IMR-90 (cell line): ENCODE data around the gene FRMD6. TPM values are rescaled to one million over a fixed set of nuclear protein-coding genes. Genes with fewer than 3 reads are reported as not detected.

ENCODE experiments used
- ATAC-seq: fragments of 200-7000 bp; cut with Tn5 transposase; 2 replicates; pipeline ENCODE4 v1.9.1; 2020; ENCODE audit warnings: low read depth, mild to moderate bottlenecking, moderate library complexity
- BruUV-seq: library from RNA; stranded (reverse); fragments of 400-500 nt; replicated peaks from 2 replicates; lab custom pipeline; 2021; lab: Mats Ljungman, UMichigan
- CTCF ChIA-PET: fragments of 300-600 bp; formaldehyde crosslinking; extraction: SDS; loops from one replicate; lab custom pipeline; 2021; ENCODE audit warnings: antibody characterized with exemption; lab: Yijun Ruan, JAX
- POLR2A ChIA-PET: fragments of 300-600 bp; sonication (Branson Sonifier 250); formaldehyde crosslinking; loops from one replicate; lab custom pipeline; 2022; ENCODE audit warnings: antibody characterized with exemption; ENCODE audit not compliant: unreplicated experiment; lab: Charles Lee
- DNase-seq: peaks from one replicate; pipeline ENCODE4 v3.0.0; 2013
- H2AFZ ChIP-seq: replicated peaks from 2 replicates; pipeline ENCODE3; 2013; ENCODE audit warnings: low read length, mild to moderate bottlenecking; ENCODE audit not compliant: poor library complexity
- H2AK5ac ChIP-seq: 2 replicates; pipeline ENCODE4 v1.6.1; 2013; ENCODE audit warnings: low read depth, low read length, inconsistent platforms
- H2AK9ac ChIP-seq: replicated peaks from 2 replicates; pipeline ENCODE3; 2013; ENCODE audit warnings: mild to moderate bottlenecking, low read depth, low read length, moderate library complexity; ENCODE audit not compliant: poor library complexity
- H2BK120ac ChIP-seq: 2 replicates; pipeline ENCODE4 v1.6.1; 2013; ENCODE audit warnings: low read depth, low read length, inconsistent platforms
- H2BK15ac ChIP-seq: 3 replicates; pipeline ENCODE4 v1.6.1; 2013; ENCODE audit warnings: low read depth, low read length, inconsistent platforms
- H2BK20ac ChIP-seq: 2 replicates; pipeline ENCODE4 v1.6.1; 2013; ENCODE audit warnings: low read depth, mild to moderate bottlenecking, inconsistent platforms, low read length, moderate library complexity
- H2BK5ac ChIP-seq: 2 replicates; pipeline ENCODE4 v1.6.1; 2013; ENCODE audit warnings: mild to moderate bottlenecking, low read depth, low read length, inconsistent platforms; ENCODE audit not compliant: poor library complexity, severe bottlenecking
- H3K14ac ChIP-seq: replicated peaks from 2 replicates; pipeline ENCODE4 v1.6.1; 2013; ENCODE audit warnings: low read depth, low read length, inconsistent platforms
- H3K18ac ChIP-seq: 2 replicates; pipeline ENCODE4 v1.6.1; 2013; ENCODE audit warnings: low read depth, low read length, control low read depth
- H3K23ac ChIP-seq: 2 replicates; pipeline ENCODE4 v1.6.1; 2013; ENCODE audit warnings: low read depth, low read length, inconsistent platforms
- H3K27ac ChIP-seq: 2 replicates; pipeline ENCODE4 v1.5.1; 2013; ENCODE audit warnings: mild to moderate bottlenecking, control low read depth, low read length; ENCODE audit not compliant: insufficient read depth
- H3K27me3 ChIP-seq: 2 replicates; pipeline ENCODE4 v1.6.1; 2013; ENCODE audit warnings: low read length; ENCODE audit not compliant: control insufficient read depth, insufficient read depth
- H3K36me3 ChIP-seq: 2 replicates; pipeline ENCODE4 v1.6.1; 2013; ENCODE audit warnings: low read length, mixed read lengths; ENCODE audit not compliant: control insufficient read depth, insufficient read depth
- H3K4ac ChIP-seq: 2 replicates; pipeline ENCODE4 v1.6.1; 2013; ENCODE audit warnings: low read depth, low read length, inconsistent platforms
- H3K4me1 ChIP-seq: 2 replicates; pipeline ENCODE4 v1.6.1; 2013; ENCODE audit warnings: low read length, mixed read lengths; ENCODE audit not compliant: control insufficient read depth, insufficient read depth
- H3K4me2 ChIP-seq: 2 replicates; pipeline ENCODE4 v1.6.1; 2013; ENCODE audit warnings: low read depth, mild to moderate bottlenecking, control low read depth, low read length, moderate library complexity
- H3K4me3 ChIP-seq: 2 replicates; pipeline ENCODE4 v1.5.1; 2013; ENCODE audit warnings: low read depth, mild to moderate bottlenecking, control low read depth, low read length, moderate library complexity; ENCODE audit not compliant: insufficient read depth
- H3K56ac ChIP-seq: 2 replicates; pipeline ENCODE4 v1.6.1; 2013; ENCODE audit warnings: low read length, inconsistent platforms; ENCODE audit not compliant: insufficient read depth; ENCODE audit errors: extremely low read depth
- H3K79me1 ChIP-seq, 2 experiments: 2 replicates each; pipeline ENCODE4 v1.6.1; 2013; ENCODE audit warnings: low read length in 2 of 2, inconsistent platforms in 1 of 2, low read depth in 1 of 2
- H3K9ac ChIP-seq: 2 replicates; pipeline ENCODE4 v1.6.1; 2013; ENCODE audit warnings: low read depth, low read length, control low read depth
- H3K9me1 ChIP-seq: 2 replicates; pipeline ENCODE4 v1.6.1; 2013; ENCODE audit warnings: low read length, inconsistent platforms; ENCODE audit not compliant: insufficient read depth
- H3K9me3 ChIP-seq: 2 replicates; pipeline ENCODE4 v1.6.1; 2013; ENCODE audit warnings: low read length; ENCODE audit not compliant: control insufficient read depth, insufficient read depth
- H4K20me1 ChIP-seq: 2 replicates; pipeline ENCODE4 v1.6.1; 2013; ENCODE audit warnings: low read length, inconsistent platforms; ENCODE audit not compliant: insufficient read depth
- H4K5ac ChIP-seq: 2 replicates; pipeline ENCODE4 v1.6.1; 2013; ENCODE audit warnings: mild to moderate bottlenecking, low read depth, low read length, control low read depth
- H4K8ac ChIP-seq, 2 experiments: 2 replicates each; pipeline ENCODE4 v1.6.1; 2013; ENCODE audit warnings: low read depth in 2 of 2, low read length in 2 of 2, control low read depth in 1 of 2, inconsistent platforms in 1 of 2
- H4K91ac ChIP-seq: 2 replicates; pipeline ENCODE4 v1.6.1; 2013; ENCODE audit warnings: low read depth, low read length, inconsistent platforms; ENCODE audit not compliant: insufficient read depth
- CEBPB ChIP-seq: IDR thresholded peaks from 2 replicates; pipeline ENCODE4 v1.6.1; 2012; ENCODE audit warnings: low read depth, low read length, improper control_type of control experiment
- CHD1 ChIP-seq: IDR thresholded peaks from 2 replicates; pipeline ENCODE4 v1.6.1; 2012; ENCODE audit warnings: low read depth, low read length, improper control_type of control experiment
- FOS ChIP-seq: fragments of 150-350 bp; IDR thresholded peaks from 2 replicates; pipeline ENCODE4 v1.6.1; 2016; ENCODE audit warnings: low read depth, low read length
- MAFK ChIP-seq: IDR thresholded peaks from 2 replicates; pipeline ENCODE4 v1.6.1; 2012; ENCODE audit warnings: low read depth, low read length, improper control_type of control experiment
- SMC3 ChIP-seq: fragments of 150-350 bp; IDR thresholded peaks from 2 replicates; pipeline ENCODE4 v1.6.1; 2016; ENCODE audit warnings: low read depth, mild to moderate bottlenecking, antibody characterized with exemption, low read length, moderate library complexity
- dilution Hi-C: fragments of 300-500 bp; cut with HindIII; formaldehyde crosslinking; loops from one replicate; pipeline ENCODE4 v1.14.3; 2018; ENCODE audit warnings: low sequenced_read_pairs; ENCODE audit not compliant: unreplicated experiment
- in situ Hi-C: fragments of 300-500 bp; cut with MboI; formaldehyde crosslinking; loops from 3 replicates; pipeline ENCODE4 v1.14.3; 2019; ENCODE audit warnings: low sequenced_read_pairs, inconsistent platforms, mixed read lengths
- intact Hi-C: fragments of 100-400 bp; cut with micrococcal nuclease; formaldehyde crosslinking; loops from 2 replicates; pipeline ENCODE4 v1.10.0; 2022
- polyA plus RNA-seq, 3 experiments: library from polyadenylated mRNA; depleted of rRNA; stranded (reverse); fragments of >200 nt; gene quantifications; 2 replicates each; pipeline ENCODE4 v1.2.3, GENCODE V29; 2012; ENCODE audit warnings: low replicate concordance in 1 of 3
- total RNA-seq: library from RNA; depleted of rRNA; stranded (reverse); fragments of >200 nt; gene quantifications from 2 replicates; pipeline ENCODE4 v1.2.3, GENCODE V29; 2012
- TF ChIP-seq, protein P1 (sequence below): fragments of 150-350 bp; IDR thresholded peaks from 2 replicates; pipeline ENCODE4 v1.6.1; 2016; ENCODE audit warnings: low read depth, mild to moderate bottlenecking, low read length, moderate library complexity, borderline replicate concordance
- TF ChIP-seq, protein P2 (sequence below): fragments of 150-350 bp; IDR thresholded peaks from 2 replicates; pipeline ENCODE4 v1.6.1; 2017; ENCODE audit warnings: mild to moderate bottlenecking, antibody characterized with exemption, low read length, low read depth

The FRMD6 gene
- total and polyA plus RNA-seq, 2 of the 4 experiments (the other 2 are of a cell fraction), result 243 to 682 TPM

DNA sequence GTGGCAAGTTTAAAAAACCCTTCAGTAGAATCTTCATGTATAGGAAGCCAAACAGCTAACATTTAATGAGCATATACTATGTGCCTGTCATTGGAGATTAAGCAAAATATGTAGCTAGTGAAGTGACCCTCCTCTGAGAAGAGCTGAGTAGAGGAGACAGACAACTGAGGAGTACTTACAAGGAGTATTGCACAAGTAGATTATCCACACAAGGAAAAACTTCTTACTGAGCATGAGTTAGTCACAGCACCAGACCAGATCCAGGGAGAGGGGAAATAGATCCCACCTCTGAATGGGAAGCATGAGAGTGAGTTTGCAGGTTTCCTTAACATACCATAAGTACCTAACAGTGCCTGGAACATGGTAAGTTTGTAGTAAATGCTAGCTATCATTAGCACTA, 33.0 kb downstream of the FRMD6 start:
- ChIA-PET CTCF (no interaction called here), POLR2A (no interaction called here)
- intact Hi-C loops, result no loop called here
- Histone ChIP-seq H2BK120ac (no peak overlapping the region), H3K27ac (no peak overlapping the region), H3K9ac (no peak overlapping the region), H3K9me1 (peaks cover 24% of the 10 kb centered on the region), H3K36me3 (peaks cover 6% of the 10 kb centered on the region), H3K23ac (peak overlapping the region; percentile 30; the same call in 1 of the 2 replicates), H3K4me1 (peaks cover 16% of the 10 kb centered on the region), H3K18ac (no peak overlapping the region), H2BK5ac (peak overlapping the region; percentile 21), H3K4me2 (no peak overlapping the region), H3K27me3 (no peaks in the 10 kb centered on the region), H3K14ac (0 out of 2 replicates have a peak overlapping the region, but pooled peaks have one; percentile 33), H2BK20ac (no peak overlapping the region), H3K56ac (no peak overlapping the region), H4K5ac (no peak overlapping the region), H2BK15ac (no peak overlapping the region), H4K8ac (no peak overlapping the region), H3K79me1 (peaks cover 7 to 50% of the 10 kb centered on the region in 2 experiments; a peak in 3 of 4 replicates), H4K20me1 (peaks cover 80% of the 10 kb centered on the region), H4K91ac (no peak overlapping the region), H2AK5ac (no peak overlapping the region), H3K9me3 (no peaks in the 10 kb centered on the region), H3K4ac (no peak overlapping the region), H3K4me3 (no peak overlapping the region), H2AFZ (no peak overlapping the region), H2AK9ac (no peak overlapping the region)
- DNase-seq (peak; percentile 44), ATAC-seq (peak; percentile 28; the same call in 1 of the 2 replicates)
- no TSS peak for BruUV-seq
- TF ChIP-seq SMC3 (no peak), FOS (no peak), CHD1 (no peak), CEBPB (peak; percentile 73), MAFK (no peak)
- TF ChIP-seq, protein P1, sequence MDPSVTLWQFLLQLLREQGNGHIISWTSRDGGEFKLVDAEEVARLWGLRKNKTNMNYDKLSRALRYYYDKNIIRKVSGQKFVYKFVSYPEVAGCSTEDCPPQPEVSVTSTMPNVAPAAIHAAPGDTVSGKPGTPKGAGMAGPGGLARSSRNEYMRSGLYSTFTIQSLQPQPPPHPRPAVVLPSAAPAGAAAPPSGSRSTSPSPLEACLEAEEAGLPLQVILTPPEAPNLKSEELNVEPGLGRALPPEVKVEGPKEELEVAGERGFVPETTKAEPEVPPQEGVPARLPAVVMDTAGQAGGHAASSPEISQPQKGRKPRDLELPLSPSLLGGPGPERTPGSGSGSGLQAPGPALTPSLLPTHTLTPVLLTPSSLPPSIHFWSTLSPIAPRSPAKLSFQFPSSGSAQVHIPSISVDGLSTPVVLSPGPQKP, result no peak
- TF ChIP-seq, protein P2, sequence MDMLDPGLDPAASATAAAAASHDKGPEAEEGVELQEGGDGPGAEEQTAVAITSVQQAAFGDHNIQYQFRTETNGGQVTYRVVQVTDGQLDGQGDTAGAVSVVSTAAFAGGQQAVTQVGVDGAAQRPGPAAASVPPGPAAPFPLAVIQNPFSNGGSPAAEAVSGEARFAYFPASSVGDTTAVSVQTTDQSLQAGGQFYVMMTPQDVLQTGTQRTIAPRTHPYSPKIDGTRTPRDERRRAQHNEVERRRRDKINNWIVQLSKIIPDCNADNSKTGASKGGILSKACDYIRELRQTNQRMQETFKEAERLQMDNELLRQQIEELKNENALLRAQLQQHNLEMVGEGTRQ, result no peak
- in situ Hi-C loops, result no loop called here
- dilution Hi-C loops, result no loop called here
